K562 (cell line): ENCODE data around the gene PTAFR. TPM values are rescaled to one million over a fixed set of nuclear protein-coding genes. Genes with fewer than 3 reads are reported as not detected.

Experiments used
- ARID1B ChIP-seq: fragments of 450-650 bp; IDR thresholded peaks from 2 replicates; pipeline ENCODE4 v1.6.1; 2016; ENCODE audit warnings: antibody characterized with exemption, mild to moderate bottlenecking, inconsistent platforms
- ATF1 ChIP-seq, 2 experiments: fragments of 450-650 bp in 1 of 2; IDR thresholded peaks; 2 replicates each; pipeline ENCODE4 v1.6.1; 2016; ENCODE audit warnings: missing compliant biosample characterization in 1 of 2, missing genetic modification characterization in 1 of 2
- CBFB ChIP-seq: sonication (generic); formaldehyde crosslinking; IDR thresholded peaks from 2 replicates; pipeline ENCODE4 v1.4.0; 2020; ENCODE audit warnings: mild to moderate bottlenecking, missing genetic modification reagents
- CEBPB ChIP-seq: fragments of 450-650 bp; IDR thresholded peaks from 2 replicates; pipeline ENCODE4 v1.6.1; 2016; ENCODE audit warnings: missing genetic modification characterization, missing compliant biosample characterization
- CHD2 ChIP-seq: IDR thresholded peaks from 2 replicates; pipeline ENCODE4 v1.6.1; 2011; ENCODE audit warnings: low read depth, low read length
- FOS ChIP-seq: IDR thresholded peaks from 3 replicates; pipeline ENCODE4 v1.6.1; 2011; ENCODE audit not compliant: insufficient read length; ENCODE audit errors: extremely low read depth
- JUN ChIP-seq, 2 experiments: sonication (generic) in 1 of 2; formaldehyde crosslinking in 1 of 2; IDR thresholded peaks; 2 replicates each; pipeline versions ENCODE4 v1.6.1 to v1.8.0; 2012 to 2022; ENCODE audit warnings: borderline replicate concordance in 2 of 2, mild to moderate bottlenecking in 2 of 2, improper control_type of control experiment in 1 of 2, low read depth in 1 of 2, low read length in 1 of 2, missing genetic modification reagents in 1 of 2
- JUND ChIP-seq, 2 experiments: IDR thresholded peaks; 2 replicates in 1 of 2; 3 replicates in 1 of 2; pipeline ENCODE4 v1.6.1; 2011; ENCODE audit warnings: borderline replicate concordance in 2 of 2, low read depth in 2 of 2, low read length in 2 of 2, improper control_type of control experiment in 1 of 2, missing biosample characterization in 1 of 2, missing genetic modification characterization in 1 of 2, missing genetic modification reagents in 1 of 2
- MAFK ChIP-seq: IDR thresholded peaks from 2 replicates; pipeline ENCODE4 v1.6.1; 2011; ENCODE audit warnings: low read length, improper control_type of control experiment
- MLLT1 ChIP-seq, 2 experiments: fragments of 450-650 bp; IDR thresholded peaks; 2 replicates each; pipeline ENCODE4 v1.6.1; 2016
- SMAD4 ChIP-seq: fragments of 250-450 bp; sonication (Bioruptor Pico); conservative IDR thresholded peaks from 2 replicates; pipeline ENCODE4 v1.8.0; 2021; ENCODE audit warnings: inconsistent platforms, mild to moderate bottlenecking, moderate library complexity
- SMC3 ChIP-seq: conservative IDR thresholded peaks from 2 replicates; pipeline ENCODE4 v1.6.1; 2011; ENCODE audit warnings: low read depth, low read length, improper control_type of control experiment; ENCODE audit not compliant: insufficient read depth
- SP1 ChIP-seq: sonication (generic); formaldehyde crosslinking; IDR thresholded peaks from 2 replicates; pipeline ENCODE4 v1.8.1; 2022; ENCODE audit warnings: mild to moderate bottlenecking, missing genetic modification reagents
- TAF7 ChIP-seq: fragments of 450-650 bp; IDR thresholded peaks from 2 replicates; pipeline ENCODE4 v1.6.1; 2016; ENCODE audit warnings: missing genetic modification characterization, missing compliant biosample characterization
- XRCC4 ChIP-seq: IDR thresholded peaks from one replicate; pipeline ENCODE4 v1.6.1; 2011; ENCODE audit not compliant: insufficient read depth, insufficient read length; ENCODE audit errors: extremely low read depth
- ZBTB12 ChIP-seq: fragments of 250-450 bp; sonication (Bioruptor Pico); IDR thresholded peaks from 2 replicates; pipeline ENCODE4 v1.4.0; 2020
- ZNF175 ChIP-seq: fragments of 200-800 bp; sonication (Bioruptor generic); IDR thresholded peaks from 2 replicates; pipeline ENCODE4 v1.6.1; 2016; ENCODE audit warnings: low read depth, mild to moderate bottlenecking, missing genetic modification characterization, missing compliant biosample characterization
- ZNF76 ChIP-seq: fragments of 250-450 bp; sonication (Bioruptor Pico); IDR thresholded peaks from 2 replicates; pipeline ENCODE4 v1.4.0; 2020; ENCODE audit warnings: mild to moderate bottlenecking, moderate library complexity, borderline replicate concordance
- polyA plus RNA-seq, 8 experiments: library from polyadenylated mRNA; depleted of rRNA in 4 of 8; stranded (reverse) in 5 of 8; unstranded in 3 of 8; fragments of >200 nt; fragmentation: Nextera tagmentation in 2 of 8; fragmentation: Illumina TruSeq in 1 of 8; extraction: Ambion mirVana in 2 of 8; extraction: Trizol in 1 of 8; gene quantifications; 2 replicates each; pipeline versions ENCODE4 v1.2.1 to v1.2.3, GENCODE V29; 2011 to 2014; ENCODE audit warnings: inconsistent platforms in 1 of 8, missing spikeins in 1 of 8
- total RNA-seq, 7 experiments: library from RNA; depleted of rRNA in 6 of 7; stranded (reverse); fragments of >200 nt in 6 of 7; fragmentation: Illumina TruSeq in 2 of 7; extraction: Trizol in 2 of 7; gene quantifications; 2 replicates each; pipeline versions ENCODE4 v1.2.1 to v1.2.3, GENCODE V29; 2011 to 2021; ENCODE audit warnings: low replicate concordance in 1 of 7
- TF ChIP-seq, protein P1 (sequence below): fragments of 450-650 bp; IDR thresholded peaks from 2 replicates; pipeline ENCODE4 v1.6.1; 2017; ENCODE audit warnings: antibody characterized with exemption, mild to moderate bottlenecking

The PTAFR gene
- total and polyA plus RNA-seq, 9 of the 15 experiments (the other 6 are each of a cell fraction or from before 2014, with no cell fraction given), result 0.15 to 0.55 (median 0.40) TPM; not detected in 1

GRCh38 chr1:28112388-28113241, 63.9 kb downstream of the PTAFR start (continued):
- peak; percentile 69 for TF ChIP-seq CEBPB (tag)
- TF ChIP-seq SMC3, result 0 out of 2 replicates have a peak, but pooled peaks have one; percentile 32
- peak; percentile 48 for TF ChIP-seq SMAD4 (CRISPR knock-in tag)
- TF ChIP-seq ZNF175, result peak; percentile 92
- TF ChIP-seq, protein P1, sequence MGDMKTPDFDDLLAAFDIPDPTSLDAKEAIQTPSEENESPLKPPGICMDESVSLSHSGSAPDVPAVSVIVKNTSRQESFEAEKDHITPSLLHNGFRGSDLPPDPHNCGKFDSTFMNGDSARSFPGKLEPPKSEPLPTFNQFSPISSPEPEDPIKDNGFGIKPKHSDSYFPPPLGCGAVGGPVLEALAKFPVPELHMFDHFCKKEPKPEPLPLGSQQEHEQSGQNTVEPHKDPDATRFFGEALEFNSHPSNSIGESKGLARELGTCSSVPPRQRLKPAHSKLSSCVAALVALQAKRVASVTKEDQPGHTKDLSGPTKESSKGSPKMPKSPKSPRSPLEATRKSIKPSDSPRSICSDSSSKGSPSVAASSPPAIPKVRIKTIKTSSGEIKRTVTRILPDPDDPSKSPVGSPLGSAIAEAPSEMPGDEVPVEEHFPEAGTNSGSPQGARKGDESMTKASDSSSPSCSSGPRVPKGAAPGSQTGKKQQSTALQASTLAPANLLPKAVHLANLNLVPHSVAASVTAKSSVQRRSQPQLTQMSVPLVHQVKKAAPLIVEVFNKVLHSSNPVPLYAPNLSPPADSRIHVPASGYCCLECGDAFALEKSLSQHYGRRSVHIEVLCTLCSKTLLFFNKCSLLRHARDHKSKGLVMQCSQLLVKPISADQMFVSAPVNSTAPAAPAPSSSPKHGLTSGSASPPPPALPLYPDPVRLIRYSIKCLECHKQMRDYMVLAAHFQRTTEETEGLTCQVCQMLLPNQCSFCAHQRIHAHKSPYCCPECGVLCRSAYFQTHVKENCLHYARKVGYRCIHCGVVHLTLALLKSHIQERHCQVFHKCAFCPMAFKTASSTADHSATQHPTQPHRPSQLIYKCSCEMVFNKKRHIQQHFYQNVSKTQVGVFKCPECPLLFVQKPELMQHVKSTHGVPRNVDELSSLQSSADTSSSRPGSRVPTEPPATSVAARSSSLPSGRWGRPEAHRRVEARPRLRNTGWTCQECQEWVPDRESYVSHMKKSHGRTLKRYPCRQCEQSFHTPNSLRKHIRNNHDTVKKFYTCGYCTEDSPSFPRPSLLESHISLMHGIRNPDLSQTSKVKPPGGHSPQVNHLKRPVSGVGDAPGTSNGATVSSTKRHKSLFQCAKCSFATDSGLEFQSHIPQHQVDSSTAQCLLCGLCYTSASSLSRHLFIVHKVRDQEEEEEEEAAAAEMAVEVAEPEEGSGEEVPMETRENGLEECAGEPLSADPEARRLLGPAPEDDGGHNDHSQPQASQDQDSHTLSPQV, result peak; percentile 72
- peak in 1 of 2 experiments; percentile 83; a peak in 2 of 4 replicates for TF ChIP-seq MLLT1 (IDR thresholded peaks at IDR 0.05)
- peak; percentile 73; the same call in 1 of the 2 replicates for TF ChIP-seq ARID1B
- TF ChIP-seq JUND (IDR thresholded peaks at IDR 0.05; ENCODE audit: borderline replicate concordance, low read depth, low read length), result peak; percentile 82
- TF ChIP-seq JUND (tag; IDR thresholded peaks at IDR 0.05; ENCODE audit: borderline replicate concordance, low read depth, low read length), result peak; percentile 82; the same call in 2 of the 3 replicates
- 0 out of 2 replicates have a peak, but pooled peaks have one; percentile 3 for TF ChIP-seq MAFK
- TF ChIP-seq SP1, result peak; percentile 24; the same call in 1 of the 2 replicates
- TF ChIP-seq XRCC4, result no peak
- TF ChIP-seq FOS, result peak; percentile 36
- 0 out of 2 replicates have a peak, but pooled peaks have one; percentile 22 for TF ChIP-seq ZNF76 (CRISPR knock-in tag)
- peak; percentile 73 for TF ChIP-seq JUN (IDR thresholded peaks at IDR 0.05; ENCODE audit: borderline replicate concordance, low read depth, low read length)
- no peak for TF ChIP-seq JUN (CRISPR knock-in tag; IDR thresholded peaks at IDR 0.05; ENCODE audit: borderline replicate concordance)
- TF ChIP-seq ATF1 (CRISPR knock-in tag; IDR thresholded peaks at IDR 0.05), result no peak
- peak; percentile 60; the same call in 1 of the 2 replicates for TF ChIP-seq ATF1 (tag; IDR thresholded peaks at IDR 0.05)
- no peak for TF ChIP-seq CHD2
- 0 out of 2 replicates have a peak, but pooled peaks have one; percentile 13 for TF ChIP-seq ZBTB12 (CRISPR knock-in tag)
- TF ChIP-seq TAF7 (tag), result 0 out of 2 replicates have a peak, but pooled peaks have one; percentile 40
- TF ChIP-seq CBFB (CRISPR knock-in tag), result peak; percentile 62
